Measurements from ENCODE around the gene TMEM128. TPM values are rescaled to one million over a fixed set of nuclear protein-coding genes. Genes with fewer than 3 reads are reported as not detected.
"Not testable (repeated sequence)": the region's sequence is repeated elsewhere in the genome, so short reads cannot be mapped to it uniquely, and the experiment has no call there.

TMEM128 gene
- total RNA-seq, 2 donors from 2014 or later: 9.0 to 10.5 TPM

DNA sequence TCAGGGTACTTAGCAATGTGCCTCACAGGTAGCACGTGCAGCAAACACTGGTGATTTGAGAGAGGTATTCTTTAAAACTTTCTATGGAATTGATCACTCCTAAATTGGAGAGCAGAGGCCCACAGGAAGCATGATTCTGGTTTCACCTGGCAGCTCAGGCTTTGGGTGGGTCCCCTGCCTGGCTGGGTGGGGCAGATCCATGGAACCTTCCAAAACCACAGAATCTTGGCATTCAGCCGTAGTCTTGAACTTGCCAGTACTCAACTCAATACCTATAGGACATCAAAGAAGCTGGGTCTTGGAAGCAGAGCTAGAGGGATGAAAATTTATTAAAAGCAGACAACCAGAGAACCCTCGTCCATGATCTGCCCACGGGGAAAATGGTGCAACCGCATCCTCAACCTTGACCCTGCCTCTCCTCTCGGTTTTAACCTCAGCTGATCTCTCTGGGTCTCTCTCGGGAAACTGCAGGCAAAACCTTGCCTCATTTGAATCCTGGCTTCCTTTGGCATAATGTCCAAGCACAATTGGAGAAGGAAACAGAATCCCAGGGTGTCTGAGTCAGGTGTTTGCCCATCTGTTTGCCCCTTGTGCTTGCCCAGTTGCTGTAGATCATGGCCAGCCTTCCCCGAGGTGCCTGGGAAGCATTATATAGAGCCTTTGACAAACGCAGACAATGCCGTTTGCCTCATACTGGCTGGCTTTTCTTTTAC, 44.2 kb downstream of the TMEM128 start:
- peaks cover 3% of the 10 kb centered on the region for H3K36me3 Mint-ChIP-seq (ENCODE audit: low read depth)
- no peaks in the 10 kb centered on the region for H3K9me3 ChIP-seq (ENCODE audit: control insufficient read depth, low read length, poor library complexity, severe bottlenecking)
- no peak for DNase-seq
- peaks cover 46% of the 10 kb centered on the region for H3K27me3 Mint-ChIP-seq
- H3K27ac Mint-ChIP-seq: no peak overlapping the region
- no peaks in the 10 kb centered on the region for H3K4me1 Mint-ChIP-seq
- H3K4me3 Mint-ChIP-seq: no peak overlapping the region
- no peak for ATAC-seq

DNA sequence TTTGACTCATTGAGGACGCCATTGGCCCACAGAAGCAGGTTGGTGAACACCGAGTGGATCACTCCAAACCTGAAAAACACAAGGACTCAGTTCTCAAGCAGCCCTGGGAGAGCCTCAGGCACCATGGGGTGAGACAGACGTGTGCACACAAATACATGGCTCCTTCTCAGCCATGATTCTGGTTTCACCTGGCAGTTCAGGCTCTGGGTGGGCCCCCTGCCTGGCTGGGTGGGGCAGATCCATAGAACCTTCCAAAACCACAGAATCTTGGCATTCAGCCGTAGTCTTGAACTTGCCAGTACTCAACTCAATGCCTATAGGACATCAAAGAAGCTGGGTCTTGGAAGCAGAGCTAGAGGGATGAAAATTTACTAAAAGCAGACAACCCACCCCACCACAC, 45.5 kb downstream of the TMEM128 start:
- H3K27ac Mint-ChIP-seq: no peak overlapping the region
- no peaks in the 10 kb centered on the region for H3K4me1 Mint-ChIP-seq
- DNase-seq (no peak), ATAC-seq (no peak)
- no peak overlapping the region for H3K4me3 Mint-ChIP-seq
- H3K36me3 Mint-ChIP-seq (ENCODE audit: low read depth): peaks cover 3% of the 10 kb centered on the region
- no peaks in the 10 kb centered on the region for H3K9me3 ChIP-seq (ENCODE audit: control insufficient read depth, low read length, poor library complexity, severe bottlenecking)
- peaks cover 45% of the 10 kb centered on the region for H3K27me3 Mint-ChIP-seq

DNA sequence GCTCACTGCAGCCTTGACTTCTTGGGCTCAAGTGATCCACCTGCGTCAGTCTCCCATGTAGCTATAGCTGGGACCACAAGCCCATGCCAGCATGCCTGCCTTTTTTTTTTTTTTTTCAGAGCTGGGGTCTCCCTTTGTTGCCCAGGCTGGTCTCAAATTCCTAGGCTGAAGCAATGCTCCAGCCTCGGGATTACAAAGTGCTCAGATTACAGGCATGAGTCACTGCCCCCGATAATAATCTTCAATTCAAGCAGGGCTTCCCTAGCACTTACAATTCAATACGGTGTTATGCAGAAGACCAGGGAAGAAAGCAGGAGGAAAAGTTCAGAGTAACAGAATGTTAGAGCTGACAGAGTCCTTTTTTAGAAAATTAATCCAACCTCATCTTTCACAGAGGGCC, 47.4 kb downstream of the TMEM128 start:
- peaks cover 57% of the 10 kb centered on the region for H3K27me3 Mint-ChIP-seq
- no peaks in the 10 kb centered on the region for H3K4me1 Mint-ChIP-seq
- H3K9me3 ChIP-seq (ENCODE audit: control insufficient read depth, low read length, poor library complexity, severe bottlenecking): no peaks in the 10 kb centered on the region
- H3K27ac Mint-ChIP-seq: no peak overlapping the region
- ATAC-seq (no peak), DNase-seq (no peak)
- peaks cover 3% of the 10 kb centered on the region for H3K36me3 Mint-ChIP-seq (ENCODE audit: low read depth)
- no peak overlapping the region for H3K4me3 Mint-ChIP-seq

DNA sequence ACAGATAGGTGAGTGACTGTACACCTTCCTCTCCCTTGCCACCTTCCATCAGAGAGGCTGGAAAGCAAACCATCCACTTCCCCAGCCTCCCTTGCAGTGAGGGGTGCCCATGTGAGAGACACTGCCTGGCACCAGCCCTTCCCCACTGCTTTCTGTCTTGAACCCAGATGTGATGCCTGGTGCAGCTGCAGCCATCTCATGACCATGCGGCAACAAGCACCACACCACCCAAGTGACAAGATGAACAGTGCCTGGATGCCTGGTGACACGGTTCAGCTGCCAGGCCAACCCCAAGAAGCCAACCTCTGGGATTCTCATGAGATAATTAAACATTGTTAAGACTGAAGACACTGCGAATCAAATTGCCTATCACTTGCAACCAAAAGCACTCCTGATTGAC, 52.7 kb downstream of the TMEM128 start:
- peaks cover 68% of the 10 kb centered on the region for H3K27me3 Mint-ChIP-seq
- H3K36me3 Mint-ChIP-seq (ENCODE audit: low read depth): peaks cover 4% of the 10 kb centered on the region
- H3K27ac Mint-ChIP-seq: peak overlapping the region; percentile 81
- ATAC-seq: no peak
- no peak for DNase-seq
- peaks cover 5% of the 10 kb centered on the region for H3K4me1 Mint-ChIP-seq
- no peaks in the 10 kb centered on the region for H3K9me3 ChIP-seq (ENCODE audit: control insufficient read depth, low read length, poor library complexity, severe bottlenecking)
- no peak overlapping the region for H3K4me3 Mint-ChIP-seq

DNA sequence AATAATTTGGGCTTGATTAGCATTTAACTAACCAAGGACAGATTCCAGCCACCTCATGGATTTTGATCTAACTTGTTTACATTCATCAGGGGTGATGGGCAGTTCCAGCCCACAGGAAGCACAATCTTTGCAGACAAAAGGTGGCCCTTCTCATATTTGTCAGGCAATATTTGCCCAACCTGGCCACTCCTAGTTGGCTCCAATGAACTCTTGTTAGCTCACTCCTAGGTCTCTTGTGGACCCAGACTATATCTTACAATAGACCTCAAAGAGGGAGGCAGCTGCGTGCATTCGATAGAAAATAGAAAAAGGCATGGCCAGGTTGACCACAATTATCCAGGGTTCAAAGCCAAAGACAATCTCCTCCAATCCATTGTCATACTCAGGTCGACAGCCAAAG, 59.5 kb downstream of the TMEM128 start:
- H3K4me3 Mint-ChIP-seq; ATAC-seq; H3K36me3 Mint-ChIP-seq (ENCODE audit: low read depth); DNase-seq; H3K4me1 Mint-ChIP-seq; H3K27ac Mint-ChIP-seq; H3K9me3 ChIP-seq (ENCODE audit: control insufficient read depth, low read length, poor library complexity, severe bottlenecking): not testable (repeated sequence)
- H3K27me3 Mint-ChIP-seq: peaks cover 62% of the 10 kb centered on the region

Other genes with a start within 250 kb of the TMEM128 start
- gene OTOP1, start 21.3 kb downstream of the TMEM128 start, total RNA-seq: not detected
- 10 to 100 TPM; 14.6 to 18.2 TPM for gene LYAR, start 41.9 kb upstream of the TMEM128 start, total RNA-seq
- gene ZBTB49, start 42.0 kb upstream of the TMEM128 start, total RNA-seq: 10 to 100 TPM in 1 of 2 donors, 1 to 10 TPM in 1; 7.4 to 12.9 TPM
- gene NSG1, start 138.9 kb upstream of the TMEM128 start, total RNA-seq: 10 to 100 TPM; 13.1 to 50.9 TPM